Measurements from ENCODE around the gene MCL1.

MCL1 gene

DNA sequence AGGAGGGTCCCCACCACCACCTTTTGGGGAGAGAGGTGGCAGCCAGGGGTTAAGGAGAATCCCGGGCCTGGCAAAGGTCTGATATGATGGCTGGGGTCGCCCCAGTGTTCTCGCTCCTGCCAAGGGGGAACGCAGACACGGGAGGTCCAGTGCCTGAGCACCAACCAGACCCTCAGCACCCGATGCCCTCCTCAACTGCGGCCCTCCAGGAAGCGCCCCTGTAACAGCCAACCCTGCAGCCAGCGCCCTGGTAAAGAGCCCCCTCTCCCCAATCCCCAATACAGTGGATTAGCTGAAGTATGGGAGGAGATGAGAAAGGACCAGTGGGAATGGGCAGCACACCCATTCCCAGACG is 19.8 kb downstream of the MCL1 start:
- Histone ChIP-seq H3K27me3 (ENCODE audit: low read depth, low read length) (no peaks in the 10 kb centered on the region), H3K36me3 (replicated peaks; ENCODE audit: low read depth, low read length) (no peaks in the 10 kb centered on the region), H3K9me3 (ENCODE audit: insufficient read depth, low read length) (no peaks in the 10 kb centered on the region), H3K79me2 (ENCODE audit: low read length) (peaks cover 29% of the 10 kb centered on the region), H3K9ac (ENCODE audit: low read length) (no peak overlapping the region), H3K4me2 (ENCODE audit: low read length) (no peak overlapping the region), H3K4me3 (ENCODE audit: low read length) (no peak overlapping the region), H2AFZ (ENCODE audit: low read depth, low read length) (no peak overlapping the region), H3K27ac (ENCODE audit: low read length) (no peak overlapping the region), H4K20me1 (ENCODE audit: insufficient read depth, low read length) (no peaks in the 10 kb centered on the region), H3K4me1 (ENCODE audit: low read length) (peaks cover 41% of the 10 kb centered on the region)
- no peak for TF ChIP-seq EZH2phosphoT487 (IDR thresholded peaks at IDR 0.05; ENCODE audit: low read depth)

DNA sequence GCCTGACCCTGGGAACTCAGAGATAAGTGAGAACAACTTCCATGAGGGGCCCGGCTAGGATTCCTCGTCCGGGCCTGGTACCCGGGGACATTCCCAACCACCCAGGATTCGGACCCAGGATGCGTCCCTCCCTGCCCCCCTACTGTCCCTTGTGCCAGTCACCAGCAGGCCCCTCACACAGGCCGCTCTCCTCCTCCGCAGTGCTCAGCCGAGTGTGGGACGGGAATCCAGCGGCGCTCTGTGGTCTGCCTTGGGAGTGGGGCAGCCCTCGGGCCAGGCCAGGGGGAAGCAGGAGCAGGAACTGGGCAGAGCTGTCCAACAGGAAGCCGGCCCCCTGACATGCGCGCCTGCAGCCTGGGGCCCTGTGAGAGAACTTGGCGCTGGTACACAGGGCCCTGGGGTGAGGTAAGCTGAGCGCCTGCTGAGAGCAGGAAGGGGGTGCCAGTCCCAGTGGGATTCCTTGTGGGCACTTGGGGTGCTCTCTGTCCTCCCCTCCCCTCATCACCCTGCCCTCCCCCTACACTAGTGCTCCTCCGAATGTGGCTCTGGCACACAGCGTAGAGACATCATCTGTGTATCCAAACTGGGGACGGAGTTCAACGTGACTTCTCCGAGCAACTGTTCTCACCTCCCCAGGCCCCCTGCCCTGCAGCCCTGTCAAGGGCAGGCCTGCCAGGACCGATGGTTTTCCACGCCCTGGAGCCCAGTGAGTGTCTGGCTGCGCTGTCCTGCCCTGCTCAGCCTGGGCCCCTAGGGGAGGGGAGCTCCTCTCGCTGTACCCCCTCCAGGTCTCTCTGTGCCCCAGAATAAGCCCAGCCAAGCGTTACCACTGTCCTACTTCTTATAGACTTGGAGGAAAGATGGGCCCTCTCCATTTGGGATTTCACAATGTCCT is 20.4 kb downstream of the MCL1 start:
- H3K9ac ChIP-seq (ENCODE audit: low read length): no peak overlapping the region
- no peak overlapping the region for H3K4me3 ChIP-seq (ENCODE audit: low read length)
- H3K79me2 ChIP-seq (ENCODE audit: low read length): peaks cover 23% of the 10 kb centered on the region
- H3K4me2 ChIP-seq (ENCODE audit: low read length): no peak overlapping the region
- no peaks in the 10 kb centered on the region for H3K9me3 ChIP-seq (ENCODE audit: insufficient read depth, low read length)
- no peaks in the 10 kb centered on the region for H3K27me3 ChIP-seq (ENCODE audit: low read depth, low read length)
- no peaks in the 10 kb centered on the region for H3K36me3 ChIP-seq (replicated peaks; ENCODE audit: low read depth, low read length)
- no peak overlapping the region for H2AFZ ChIP-seq (ENCODE audit: low read depth, low read length)
- no peak overlapping the region for H3K27ac ChIP-seq (ENCODE audit: low read length)
- TF ChIP-seq EZH2phosphoT487 (IDR thresholded peaks at IDR 0.05; ENCODE audit: low read depth): no peak
- H4K20me1 ChIP-seq (ENCODE audit: insufficient read depth, low read length): no peaks in the 10 kb centered on the region
- peaks cover 35% of the 10 kb centered on the region for H3K4me1 ChIP-seq (ENCODE audit: low read length)

DNA sequence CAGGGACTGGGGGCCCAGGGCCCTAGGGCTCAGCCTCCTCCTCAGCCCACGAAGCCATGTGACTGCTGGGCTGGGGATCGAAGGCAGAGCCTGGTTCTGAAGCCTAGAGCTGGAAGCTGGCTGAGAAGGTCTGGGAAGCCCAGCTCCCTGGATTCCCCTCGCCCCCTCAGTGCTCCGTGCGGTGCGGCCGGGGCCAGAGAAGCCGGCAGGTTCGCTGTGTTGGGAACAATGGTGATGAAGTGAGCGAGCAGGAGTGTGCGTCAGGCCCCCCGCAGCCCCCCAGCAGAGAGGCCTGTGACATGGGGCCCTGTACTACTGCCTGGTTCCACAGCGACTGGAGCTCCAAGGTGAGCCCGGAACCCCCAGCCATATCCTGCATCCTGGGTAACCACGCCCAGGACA is 21.1 kb downstream of the MCL1 start:
- Histone ChIP-seq H3K36me3 (replicated peaks; ENCODE audit: low read depth, low read length) (no peaks in the 10 kb centered on the region), H3K79me2 (ENCODE audit: low read length) (peaks cover 18% of the 10 kb centered on the region), H3K27me3 (ENCODE audit: low read depth, low read length) (no peaks in the 10 kb centered on the region), H3K4me2 (ENCODE audit: low read length) (no peak overlapping the region), H3K4me1 (ENCODE audit: low read length) (peaks cover 28% of the 10 kb centered on the region), H3K4me3 (ENCODE audit: low read length) (no peak overlapping the region), H3K9me3 (ENCODE audit: insufficient read depth, low read length) (no peaks in the 10 kb centered on the region), H3K27ac (ENCODE audit: low read length) (no peak overlapping the region), H2AFZ (ENCODE audit: low read depth, low read length) (no peak overlapping the region), H4K20me1 (ENCODE audit: insufficient read depth, low read length) (no peaks in the 10 kb centered on the region), H3K9ac (ENCODE audit: low read length) (no peak overlapping the region)
- TF ChIP-seq EZH2phosphoT487 (IDR thresholded peaks at IDR 0.05; ENCODE audit: low read depth): no peak
- TF ChIP-seq, protein P1, sequence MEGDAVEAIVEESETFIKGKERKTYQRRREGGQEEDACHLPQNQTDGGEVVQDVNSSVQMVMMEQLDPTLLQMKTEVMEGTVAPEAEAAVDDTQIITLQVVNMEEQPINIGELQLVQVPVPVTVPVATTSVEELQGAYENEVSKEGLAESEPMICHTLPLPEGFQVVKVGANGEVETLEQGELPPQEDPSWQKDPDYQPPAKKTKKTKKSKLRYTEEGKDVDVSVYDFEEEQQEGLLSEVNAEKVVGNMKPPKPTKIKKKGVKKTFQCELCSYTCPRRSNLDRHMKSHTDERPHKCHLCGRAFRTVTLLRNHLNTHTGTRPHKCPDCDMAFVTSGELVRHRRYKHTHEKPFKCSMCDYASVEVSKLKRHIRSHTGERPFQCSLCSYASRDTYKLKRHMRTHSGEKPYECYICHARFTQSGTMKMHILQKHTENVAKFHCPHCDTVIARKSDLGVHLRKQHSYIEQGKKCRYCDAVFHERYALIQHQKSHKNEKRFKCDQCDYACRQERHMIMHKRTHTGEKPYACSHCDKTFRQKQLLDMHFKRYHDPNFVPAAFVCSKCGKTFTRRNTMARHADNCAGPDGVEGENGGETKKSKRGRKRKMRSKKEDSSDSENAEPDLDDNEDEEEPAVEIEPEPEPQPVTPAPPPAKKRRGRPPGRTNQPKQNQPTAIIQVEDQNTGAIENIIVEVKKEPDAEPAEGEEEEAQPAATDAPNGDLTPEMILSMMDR (IDR thresholded peaks at IDR 0.05; ENCODE audit: low read depth, low read length): no peak

GRCh38 chr1:150557813-150558212 is 21.6 kb downstream of the MCL1 start:
- Histone ChIP-seq H4K20me1 (ENCODE audit: insufficient read depth, low read length) (no peaks in the 10 kb centered on the region), H3K9ac (ENCODE audit: low read length) (no peak overlapping the region), H3K36me3 (replicated peaks; ENCODE audit: low read depth, low read length) (no peaks in the 10 kb centered on the region), H3K4me2 (ENCODE audit: low read length) (no peak overlapping the region), H3K79me2 (ENCODE audit: low read length) (peaks cover 18% of the 10 kb centered on the region), H3K27ac (ENCODE audit: low read length) (no peak overlapping the region), H3K4me3 (ENCODE audit: low read length) (no peak overlapping the region), H3K4me1 (ENCODE audit: low read length) (peaks cover 24% of the 10 kb centered on the region), H3K9me3 (ENCODE audit: insufficient read depth, low read length) (no peaks in the 10 kb centered on the region), H2AFZ (ENCODE audit: low read depth, low read length) (no peak overlapping the region), H3K27me3 (ENCODE audit: low read depth, low read length) (no peaks in the 10 kb centered on the region)
- TF ChIP-seq EZH2phosphoT487 (IDR thresholded peaks at IDR 0.05; ENCODE audit: low read depth): no peak
- TF ChIP-seq, protein P1 (IDR thresholded peaks at IDR 0.05; ENCODE audit: low read depth, low read length): no peak

DNA sequence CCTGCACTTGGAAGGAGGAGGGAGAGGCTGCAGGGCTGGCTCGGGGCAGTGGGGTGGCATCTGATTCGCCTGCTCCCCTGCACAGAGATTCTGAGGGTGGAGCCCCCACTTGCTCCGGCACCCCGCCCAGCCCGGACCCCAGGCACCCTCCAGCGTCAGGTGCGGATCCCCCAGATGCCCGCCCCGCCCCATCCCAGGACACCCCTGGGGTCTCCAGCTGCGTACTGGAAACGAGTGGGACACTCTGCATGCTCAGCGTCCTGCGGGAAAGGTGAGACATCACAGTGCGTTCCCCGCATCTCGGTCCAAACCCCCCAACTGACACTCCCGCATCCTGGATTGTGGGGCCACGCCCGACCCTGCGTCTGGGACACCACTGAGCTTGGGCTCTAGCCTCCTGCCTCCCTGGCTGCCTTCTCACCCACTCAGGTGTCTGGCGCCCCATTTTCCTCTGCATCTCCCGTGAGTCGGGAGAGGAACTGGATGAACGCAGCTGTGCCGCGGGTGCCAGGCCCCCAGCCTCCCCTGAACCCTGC is 22.3 kb downstream of the MCL1 start:
- no peaks in the 10 kb centered on the region for H3K36me3 ChIP-seq (replicated peaks; ENCODE audit: low read depth, low read length)
- no peaks in the 10 kb centered on the region for H3K27me3 ChIP-seq (ENCODE audit: low read depth, low read length)
- H3K27ac ChIP-seq (ENCODE audit: low read length): no peak overlapping the region
- H3K9ac ChIP-seq (ENCODE audit: low read length): no peak overlapping the region
- no peak overlapping the region for H2AFZ ChIP-seq (ENCODE audit: low read depth, low read length)
- H3K79me2 ChIP-seq (ENCODE audit: low read length): peaks cover 14% of the 10 kb centered on the region
- H3K4me2 ChIP-seq (ENCODE audit: low read length): no peak overlapping the region
- TF ChIP-seq, protein P1 (IDR thresholded peaks at IDR 0.05; ENCODE audit: low read depth, low read length): no peak
- no peak for TF ChIP-seq EZH2phosphoT487 (IDR thresholded peaks at IDR 0.05; ENCODE audit: low read depth)
- no peak overlapping the region for H3K4me3 ChIP-seq (ENCODE audit: low read length)
- H3K4me1 ChIP-seq (ENCODE audit: low read length): peaks cover 25% of the 10 kb centered on the region
- no peaks in the 10 kb centered on the region for H4K20me1 ChIP-seq (ENCODE audit: insufficient read depth, low read length)
- H3K9me3 ChIP-seq (ENCODE audit: insufficient read depth, low read length): no peaks in the 10 kb centered on the region
